ENCODE results near the gene EHF. TPM values are rescaled to one million over a fixed set of nuclear protein-coding genes. Genes with fewer than 3 reads are reported as not detected.

The EHF gene
- total and polyA plus RNA-seq, 2 of the 13 experiments (the other 11 are each of a cell fraction or from before 2014, with no cell fraction given): 0.04 to 0.46 TPM

- TF ChIP-seq ATF4 (CRISPR knock-in tag; IDR thresholded peaks at IDR 0.05) (peak in 1 of 2 experiments; percentile 95; a peak in 2 of 4 replicates), HNF1B (CRISPR knock-in tag; IDR thresholded peaks at IDR 0.05) (peak; percentile 33; the same call in 1 of the 2 replicates), KMT2A (CRISPR knock-in tag; IDR thresholded peaks at IDR 0.05) (no peak), DNMT3B (CRISPR knock-in tag; conservative IDR thresholded peaks at IDR 0.05) (no peak), JARID2 (CRISPR knock-in tag; IDR thresholded peaks at IDR 0.05; ENCODE audit: insufficient replicate concordance) (no peak), CEBPG (CRISPR knock-in tag; IDR thresholded peaks at IDR 0.05) (peak; percentile 85), HMG20A (CRISPR knock-in tag; IDR thresholded peaks at IDR 0.05; ENCODE audit: borderline replicate concordance) (peak; percentile 42; the same call in 1 of the 2 replicates)
- TF ChIP-seq, protein P1, sequence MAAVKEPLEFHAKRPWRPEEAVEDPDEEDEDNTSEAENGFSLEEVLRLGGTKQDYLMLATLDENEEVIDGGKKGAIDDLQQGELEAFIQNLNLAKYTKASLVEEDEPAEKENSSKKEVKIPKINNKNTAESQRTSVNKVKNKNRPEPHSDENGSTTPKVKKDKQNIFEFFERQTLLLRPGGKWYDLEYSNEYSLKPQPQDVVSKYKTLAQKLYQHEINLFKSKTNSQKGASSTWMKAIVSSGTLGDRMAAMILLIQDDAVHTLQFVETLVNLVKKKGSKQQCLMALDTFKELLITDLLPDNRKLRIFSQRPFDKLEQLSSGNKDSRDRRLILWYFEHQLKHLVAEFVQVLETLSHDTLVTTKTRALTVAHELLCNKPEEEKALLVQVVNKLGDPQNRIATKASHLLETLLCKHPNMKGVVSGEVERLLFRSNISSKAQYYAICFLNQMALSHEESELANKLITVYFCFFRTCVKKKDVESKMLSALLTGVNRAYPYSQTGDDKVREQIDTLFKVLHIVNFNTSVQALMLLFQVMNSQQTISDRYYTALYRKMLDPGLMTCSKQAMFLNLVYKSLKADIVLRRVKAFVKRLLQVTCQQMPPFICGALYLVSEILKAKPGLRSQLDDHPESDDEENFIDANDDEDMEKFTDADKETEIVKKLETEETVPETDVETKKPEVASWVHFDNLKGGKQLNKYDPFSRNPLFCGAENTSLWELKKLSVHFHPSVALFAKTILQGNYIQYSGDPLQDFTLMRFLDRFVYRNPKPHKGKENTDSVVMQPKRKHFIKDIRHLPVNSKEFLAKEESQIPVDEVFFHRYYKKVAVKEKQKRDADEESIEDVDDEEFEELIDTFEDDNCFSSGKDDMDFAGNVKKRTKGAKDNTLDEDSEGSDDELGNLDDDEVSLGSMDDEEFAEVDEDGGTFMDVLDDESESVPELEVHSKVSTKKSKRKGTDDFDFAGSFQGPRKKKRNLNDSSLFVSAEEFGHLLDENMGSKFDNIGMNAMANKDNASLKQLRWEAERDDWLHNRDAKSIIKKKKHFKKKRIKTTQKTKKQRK (IDR thresholded peaks at IDR 0.05; ENCODE audit: low read length): no peak
- TF ChIP-seq, protein P2, sequence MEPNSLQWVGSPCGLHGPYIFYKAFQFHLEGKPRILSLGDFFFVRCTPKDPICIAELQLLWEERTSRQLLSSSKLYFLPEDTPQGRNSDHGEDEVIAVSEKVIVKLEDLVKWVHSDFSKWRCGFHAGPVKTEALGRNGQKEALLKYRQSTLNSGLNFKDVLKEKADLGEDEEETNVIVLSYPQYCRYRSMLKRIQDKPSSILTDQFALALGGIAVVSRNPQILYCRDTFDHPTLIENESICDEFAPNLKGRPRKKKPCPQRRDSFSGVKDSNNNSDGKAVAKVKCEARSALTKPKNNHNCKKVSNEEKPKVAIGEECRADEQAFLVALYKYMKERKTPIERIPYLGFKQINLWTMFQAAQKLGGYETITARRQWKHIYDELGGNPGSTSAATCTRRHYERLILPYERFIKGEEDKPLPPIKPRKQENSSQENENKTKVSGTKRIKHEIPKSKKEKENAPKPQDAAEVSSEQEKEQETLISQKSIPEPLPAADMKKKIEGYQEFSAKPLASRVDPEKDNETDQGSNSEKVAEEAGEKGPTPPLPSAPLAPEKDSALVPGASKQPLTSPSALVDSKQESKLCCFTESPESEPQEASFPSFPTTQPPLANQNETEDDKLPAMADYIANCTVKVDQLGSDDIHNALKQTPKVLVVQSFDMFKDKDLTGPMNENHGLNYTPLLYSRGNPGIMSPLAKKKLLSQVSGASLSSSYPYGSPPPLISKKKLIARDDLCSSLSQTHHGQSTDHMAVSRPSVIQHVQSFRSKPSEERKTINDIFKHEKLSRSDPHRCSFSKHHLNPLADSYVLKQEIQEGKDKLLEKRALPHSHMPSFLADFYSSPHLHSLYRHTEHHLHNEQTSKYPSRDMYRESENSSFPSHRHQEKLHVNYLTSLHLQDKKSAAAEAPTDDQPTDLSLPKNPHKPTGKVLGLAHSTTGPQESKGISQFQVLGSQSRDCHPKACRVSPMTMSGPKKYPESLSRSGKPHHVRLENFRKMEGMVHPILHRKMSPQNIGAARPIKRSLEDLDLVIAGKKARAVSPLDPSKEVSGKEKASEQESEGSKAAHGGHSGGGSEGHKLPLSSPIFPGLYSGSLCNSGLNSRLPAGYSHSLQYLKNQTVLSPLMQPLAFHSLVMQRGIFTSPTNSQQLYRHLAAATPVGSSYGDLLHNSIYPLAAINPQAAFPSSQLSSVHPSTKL (CRISPR knock-in tag; IDR thresholded peaks at IDR 0.05): peak; percentile 57
These were observed 26.3 kb upstream of the EHF start (continued) for GRCh38 chr11:34594603-34595002.

All from HepG2 (cell line).